Effector memory CD8-positive, alpha-beta T cell (primary cell): ENCODE results near the gene SBF2.
"Not testable (repeated sequence)": the region's sequence is repeated elsewhere in the genome, so short reads cannot be mapped to it uniquely, and the experiment has no call there.

ENCODE experiments used
- ATAC-seq: fragments of 150-1000 bp; cut with Tn5 transposase; replicated peaks from 2 replicates; pipeline ENCODE4 v1.10.0; 2021; ENCODE audit warnings: mild to moderate bottlenecking, moderate library complexity
- DNase-seq, 3 experiments: peaks; one replicate each; pipeline ENCODE4 v3.0.0; 2021
- H3K27ac Mint-ChIP-seq, 2 donors: one replicate each; pipeline ENCODE4 v1.8.0; 2022; ENCODE audit warnings: mild to moderate bottlenecking in 2 of 2, mixed read lengths in 2 of 2, moderate library complexity in 2 of 2
- H3K27me3 Mint-ChIP-seq, 2 donors: one replicate each; pipeline ENCODE4 v1.8.0; 2022; ENCODE audit warnings: mixed read lengths in 2 of 2
- H3K36me3 Mint-ChIP-seq: one replicate; pipeline ENCODE4 v1.8.0; 2022; ENCODE audit warnings: mild to moderate bottlenecking, moderate library complexity, mixed read lengths; ENCODE audit not compliant: insufficient read depth
- H3K4me1 Mint-ChIP-seq, 2 donors: one replicate each; pipeline ENCODE4 v1.8.0; 2022; ENCODE audit warnings: low read depth in 2 of 2, mixed read lengths in 2 of 2
- H3K4me3 Mint-ChIP-seq, 2 donors: one replicate each; pipeline ENCODE4 v1.8.0; 2022; ENCODE audit warnings: mild to moderate bottlenecking in 2 of 2, mixed read lengths in 2 of 2, moderate library complexity in 2 of 2
- H3K9me3 Mint-ChIP-seq, 2 donors: one replicate each; pipeline ENCODE4 v1.8.0; 2022; ENCODE audit warnings: mixed read lengths in 2 of 2

The SBF2 gene

DNA sequence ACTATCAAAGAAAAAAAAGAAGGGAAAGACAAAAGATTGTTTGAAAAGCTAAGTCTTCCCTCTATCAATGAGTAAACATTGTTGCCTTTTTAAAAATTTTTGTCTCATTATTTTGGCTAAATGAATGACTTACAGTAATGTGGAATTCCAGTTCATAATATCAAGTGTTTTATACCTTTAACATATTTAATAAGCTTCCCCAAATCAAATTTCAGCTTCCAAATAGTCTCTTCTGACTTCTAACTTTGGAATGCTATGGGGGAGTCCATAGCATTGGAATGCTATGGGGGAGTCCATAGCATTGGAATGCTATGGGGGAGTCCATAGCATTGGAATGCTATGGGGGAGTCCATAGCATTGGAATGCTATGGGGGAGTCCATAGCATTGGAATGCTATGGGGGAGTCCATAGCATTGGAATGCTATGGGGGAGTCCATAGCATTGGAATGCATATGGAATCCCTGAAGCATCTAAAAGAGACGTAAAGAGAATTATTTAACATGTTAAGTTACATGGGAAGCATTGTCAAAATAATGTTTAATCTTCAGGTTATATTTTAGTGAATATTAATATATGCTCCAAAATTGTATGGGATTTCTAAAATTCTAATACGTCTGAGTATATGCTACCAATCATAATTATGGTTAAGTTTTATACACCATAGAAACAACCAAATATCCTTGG, 44.4 kb downstream of the SBF2 start:
- not testable (repeated sequence) for ATAC-seq, DNase-seq, H3K9me3 Mint-ChIP-seq, H3K4me1 Mint-ChIP-seq, H3K36me3 Mint-ChIP-seq, H3K27ac Mint-ChIP-seq, H3K27me3 Mint-ChIP-seq, H3K4me3 Mint-ChIP-seq

DNA sequence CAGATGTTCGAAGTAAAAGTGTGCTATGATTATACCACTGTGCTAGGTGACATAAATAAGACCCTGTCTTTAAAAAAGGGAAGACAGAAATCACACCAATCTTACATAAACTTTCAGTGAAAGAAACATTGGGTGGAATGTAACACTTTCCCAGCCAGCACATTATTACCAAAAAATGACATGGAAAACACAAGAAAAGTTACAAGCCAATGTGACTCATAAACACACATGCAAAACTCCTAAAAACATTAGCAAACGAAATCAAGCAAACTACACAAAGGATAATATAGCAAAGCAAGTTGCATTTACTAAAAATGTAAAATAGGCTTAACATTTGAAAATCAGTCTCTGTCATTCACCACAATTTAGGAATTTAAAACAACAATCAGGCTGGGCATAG, 47.0 kb downstream of the SBF2 start:
- no peak overlapping the region for H3K27ac Mint-ChIP-seq
- ATAC-seq = no peak
- no peaks in the 10 kb centered on the region for H3K27me3 Mint-ChIP-seq
- H3K4me3 Mint-ChIP-seq = no peak overlapping the region
- DNase-seq = no peak
- no peaks in the 10 kb centered on the region for H3K9me3 Mint-ChIP-seq
- H3K36me3 Mint-ChIP-seq = peaks cover 2% of the 10 kb centered on the region
- H3K4me1 Mint-ChIP-seq = no peaks in the 10 kb centered on the region

DNA sequence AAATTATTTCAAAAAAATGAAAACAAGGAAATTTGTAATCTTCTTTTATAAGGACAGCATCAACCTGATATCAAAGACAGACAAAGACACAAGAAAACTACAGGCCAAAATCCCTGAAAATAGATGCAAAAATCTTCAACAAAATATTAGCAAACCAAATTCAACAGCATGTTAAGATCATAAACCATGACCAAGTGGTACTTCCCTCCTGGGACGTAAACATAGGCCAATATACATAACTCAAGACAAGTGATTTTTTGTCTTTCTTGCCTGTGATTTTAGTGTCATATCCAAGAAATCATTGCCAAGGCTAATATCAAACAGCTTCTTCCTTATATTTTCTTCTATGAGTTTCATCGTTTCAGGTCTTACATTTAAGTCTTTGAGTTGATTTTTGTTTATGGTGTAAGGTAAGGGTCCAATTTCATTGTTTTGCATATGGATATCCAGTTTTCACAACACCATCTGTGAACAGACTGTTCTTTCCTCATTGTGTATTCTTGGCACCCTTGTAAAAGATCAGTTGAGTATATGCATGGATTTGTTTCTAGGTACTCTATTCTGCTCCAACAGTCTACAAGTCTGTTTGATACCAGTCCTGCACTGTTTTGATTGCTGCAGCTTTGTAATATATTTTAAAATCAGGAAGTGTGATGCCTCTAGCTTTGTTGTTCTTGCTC, 50.0 kb downstream of the SBF2 start:
- DNase-seq = no peak
- Mint-ChIP-seq H3K27me3 (no peaks in the 10 kb centered on the region), H3K9me3 (no peaks in the 10 kb centered on the region), H3K4me3 (no peak overlapping the region), H3K27ac (no peak overlapping the region), H3K4me1 (no peaks in the 10 kb centered on the region), H3K36me3 (peaks cover 2% of the 10 kb centered on the region)
- ATAC-seq = no peak

GRCh38 chr11:10236840-10237239, 57.2 kb downstream of the SBF2 start:
- Mint-ChIP-seq H3K27me3 (no peaks in the 10 kb centered on the region), H3K4me3 (no peak overlapping the region), H3K9me3 (no peaks in the 10 kb centered on the region), H3K4me1 (no peaks in the 10 kb centered on the region), H3K36me3 (peaks cover 6% of the 10 kb centered on the region), H3K27ac (no peak overlapping the region)
- DNase-seq = no peak
- no peak for ATAC-seq

DNA sequence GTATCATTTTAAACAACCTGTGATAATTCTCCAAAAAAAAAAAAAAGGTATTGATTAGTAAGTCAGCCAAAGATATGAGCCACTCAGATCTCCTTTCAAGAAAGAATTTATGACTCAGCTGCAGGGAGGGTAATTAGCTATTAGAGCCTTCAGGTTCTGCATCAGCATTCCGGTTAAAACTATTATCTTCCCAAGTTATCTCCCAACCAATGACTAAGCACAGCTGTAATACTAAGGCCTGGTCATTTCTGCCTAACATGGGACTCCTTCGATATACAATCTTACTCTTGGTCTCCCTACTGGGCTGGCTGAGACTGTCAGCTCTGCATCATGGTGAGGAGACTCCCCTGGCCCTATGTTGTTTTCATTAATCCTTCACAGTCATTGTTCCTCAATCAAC, 60.4 kb downstream of the SBF2 start:
- DNase-seq = no peak
- H3K4me1 Mint-ChIP-seq = no peaks in the 10 kb centered on the region
- H3K9me3 Mint-ChIP-seq = no peaks in the 10 kb centered on the region
- H3K27ac Mint-ChIP-seq = no peak overlapping the region
- peaks cover 6% of the 10 kb centered on the region for H3K36me3 Mint-ChIP-seq
- no peaks in the 10 kb centered on the region for H3K27me3 Mint-ChIP-seq
- H3K4me3 Mint-ChIP-seq = no peak overlapping the region
- no peak for ATAC-seq

DNA sequence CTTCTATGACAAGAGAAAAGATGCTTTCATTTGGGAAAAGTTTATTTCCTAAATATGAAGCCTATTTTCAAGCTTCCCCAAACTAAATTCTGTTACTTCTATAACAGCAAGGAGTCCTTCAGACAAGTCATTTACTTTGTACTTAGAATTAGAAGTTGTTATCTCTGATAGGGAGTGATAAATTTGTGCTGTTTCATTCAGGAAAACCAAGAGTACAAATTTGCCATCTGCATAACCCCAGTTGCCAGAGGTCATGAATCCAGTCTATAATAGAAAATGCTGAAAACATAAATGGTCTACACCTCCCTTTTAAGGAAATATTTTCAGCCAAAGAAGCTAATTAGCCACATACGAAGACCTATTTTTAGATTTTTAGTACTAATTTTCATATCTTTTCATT, 61.3 kb downstream of the SBF2 start:
- Mint-ChIP-seq H3K36me3 (peaks cover 6% of the 10 kb centered on the region), H3K27me3 (no peaks in the 10 kb centered on the region), H3K4me3 (no peak overlapping the region), H3K9me3 (no peaks in the 10 kb centered on the region), H3K27ac (no peak overlapping the region), H3K4me1 (no peaks in the 10 kb centered on the region)
- ATAC-seq = no peak
- DNase-seq = no peak

- not testable (repeated sequence) for DNase-seq, ATAC-seq, H3K27me3 Mint-ChIP-seq, H3K4me3 Mint-ChIP-seq, H3K36me3 Mint-ChIP-seq, H3K4me1 Mint-ChIP-seq, H3K27ac Mint-ChIP-seq, H3K9me3 Mint-ChIP-seq
Observed at GRCh38 chr11:10231803-10232202, 62.2 kb downstream of the SBF2 start.

GRCh38 chr11:10225553-10225952, 68.5 kb downstream of the SBF2 start:
- H3K27me3 Mint-ChIP-seq = no peaks in the 10 kb centered on the region
- no peaks in the 10 kb centered on the region for H3K36me3 Mint-ChIP-seq
- H3K9me3 Mint-ChIP-seq = no peaks in the 10 kb centered on the region
- ATAC-seq (no peak), DNase-seq (no peak)
- H3K4me3 Mint-ChIP-seq = no peak overlapping the region
- no peak overlapping the region for H3K27ac Mint-ChIP-seq
- H3K4me1 Mint-ChIP-seq = no peaks in the 10 kb centered on the region

- H3K9me3 Mint-ChIP-seq = peaks cover 0 to 2% of the 10 kb centered on the region in 2 donors
- no peaks in the 10 kb centered on the region for H3K36me3 Mint-ChIP-seq
- no peak overlapping the region for H3K4me3 Mint-ChIP-seq
- H3K27ac Mint-ChIP-seq = no peak overlapping the region
- no peaks in the 10 kb centered on the region for H3K27me3 Mint-ChIP-seq
- DNase-seq (no peak), ATAC-seq (no peak)
- H3K4me1 Mint-ChIP-seq = no peaks in the 10 kb centered on the region
Observed at GRCh38 chr11:10222399-10222798, 71.6 kb downstream of the SBF2 start.

DNA sequence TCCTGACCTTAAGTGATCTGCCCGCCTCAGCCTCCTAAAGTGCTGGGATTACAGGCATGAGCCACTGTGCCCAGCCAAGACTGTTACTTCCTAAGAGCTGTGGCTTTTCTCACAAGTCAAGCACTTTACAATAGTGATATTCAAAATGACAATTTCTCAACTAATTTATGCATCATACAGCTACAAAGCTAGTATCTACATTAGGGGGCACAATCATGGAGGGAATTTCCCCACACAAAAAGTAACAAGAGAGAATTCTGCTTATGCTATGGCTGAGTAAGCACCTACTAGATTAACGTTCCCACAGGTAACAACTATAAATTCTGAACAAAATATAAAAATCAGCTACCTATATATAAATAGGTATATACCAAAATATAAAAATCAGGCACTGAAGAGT, 72.7 kb downstream of the SBF2 start:
- H3K27me3 Mint-ChIP-seq = no peaks in the 10 kb centered on the region
- H3K9me3 Mint-ChIP-seq = peaks cover 0 to 2% of the 10 kb centered on the region in 2 donors
- H3K36me3 Mint-ChIP-seq = no peaks in the 10 kb centered on the region
- DNase-seq (no peak), ATAC-seq (no peak)
- H3K27ac Mint-ChIP-seq = no peak overlapping the region
- H3K4me3 Mint-ChIP-seq = no peak overlapping the region
- no peaks in the 10 kb centered on the region for H3K4me1 Mint-ChIP-seq

DNA sequence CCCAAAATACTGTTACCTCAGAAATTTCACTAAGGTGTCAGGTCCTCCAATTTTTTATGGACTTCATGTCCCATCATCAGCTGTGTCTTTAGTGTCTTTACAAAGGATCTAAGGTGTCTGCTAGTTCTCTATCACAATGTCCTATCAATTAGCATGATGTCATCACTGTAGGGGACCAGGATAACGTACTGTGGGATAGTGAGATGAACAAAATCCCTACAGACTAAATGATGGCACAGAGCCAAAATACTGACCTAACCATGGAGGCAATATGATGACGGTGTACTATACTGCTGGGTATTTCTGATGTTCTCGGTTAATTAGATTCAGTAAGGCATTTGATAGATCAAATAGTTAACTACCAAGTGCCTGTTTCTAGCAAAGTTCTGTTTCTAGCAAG, 82.5 kb downstream of the SBF2 start:
- H3K27ac Mint-ChIP-seq = no peak overlapping the region
- H3K4me1 Mint-ChIP-seq = no peaks in the 10 kb centered on the region
- no peaks in the 10 kb centered on the region for H3K9me3 Mint-ChIP-seq

DNA sequence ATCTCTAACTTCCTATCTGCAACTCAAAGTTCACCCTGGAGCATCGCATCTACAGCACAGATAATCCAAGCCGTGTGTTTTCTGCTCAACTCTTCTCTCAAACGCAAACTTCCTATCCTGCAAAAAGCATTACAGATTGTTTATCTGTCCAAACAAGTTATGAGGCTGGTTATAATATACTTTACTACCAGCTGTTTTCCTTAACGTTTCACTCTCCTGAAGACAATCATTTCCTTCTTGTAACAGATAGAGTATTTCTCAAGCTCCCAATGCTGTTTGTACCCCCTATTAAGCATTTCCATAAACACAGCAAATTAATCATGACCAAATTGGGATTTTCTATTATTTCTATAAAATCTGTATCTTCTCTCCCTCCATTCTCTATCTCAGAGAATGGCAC, 84.7 kb downstream of the SBF2 start:
- DNase-seq (no peak), ATAC-seq (no peak)
- H3K27ac Mint-ChIP-seq = peak overlapping the region in 1 of 2 donors; percentile 12
- H3K9me3 Mint-ChIP-seq = peaks cover 0 to 3% of the 10 kb centered on the region in 2 donors
- no peaks in the 10 kb centered on the region for H3K27me3 Mint-ChIP-seq
- peaks cover 0 to 2% of the 10 kb centered on the region in 2 donors for H3K4me1 Mint-ChIP-seq
- no peak overlapping the region for H3K4me3 Mint-ChIP-seq
- no peaks in the 10 kb centered on the region for H3K36me3 Mint-ChIP-seq

More for the DNA sequence above, 82.5 kb downstream of the SBF2 start:
- ATAC-seq = no peak
- Mint-ChIP-seq H3K4me3 (no peak overlapping the region), H3K36me3 (no peaks in the 10 kb centered on the region), H3K27me3 (no peaks in the 10 kb centered on the region)
- no peak for DNase-seq

- DNase-seq (peak in 1 of 3 experiments; percentile 4), ATAC-seq (peak; percentile 76)
- Mint-ChIP-seq H3K27me3 (no peaks in the 10 kb centered on the region), H3K4me1 (peaks cover 0 to 2% of the 10 kb centered on the region in 2 donors), H3K27ac (no peak overlapping the region), H3K4me3 (no peak overlapping the region), H3K9me3 (peaks cover 4 to 7% of the 10 kb centered on the region in 2 donors), H3K36me3 (peaks cover 3% of the 10 kb centered on the region)
Observed at GRCh38 chr11:10208131-10208575, 85.9 kb downstream of the SBF2 start.

DNA sequence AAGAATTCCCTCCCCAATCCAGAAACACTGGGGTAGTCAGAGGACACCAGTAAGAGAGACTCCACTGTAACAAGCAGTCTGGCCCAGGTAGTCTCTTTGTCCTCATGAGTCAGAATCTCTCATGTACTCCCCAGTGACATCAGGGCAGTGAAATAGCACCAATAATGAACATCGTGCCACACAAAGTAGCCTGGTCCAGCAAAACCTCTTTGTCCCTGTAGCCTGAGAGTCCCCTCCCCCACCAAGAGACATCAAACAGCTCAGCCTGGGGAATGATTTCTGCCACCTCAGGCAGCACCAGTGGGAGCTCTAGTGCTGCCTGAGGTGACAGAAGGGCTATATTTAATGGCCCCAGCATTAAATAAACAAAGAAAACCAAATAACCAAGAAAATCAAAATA, 88.1 kb downstream of the SBF2 start:
- Mint-ChIP-seq H3K9me3 (peaks cover 4 to 9% of the 10 kb centered on the region in 2 donors), H3K27me3 (no peaks in the 10 kb centered on the region), H3K27ac (no peak overlapping the region), H3K4me3 (no peak overlapping the region), H3K4me1 (peaks cover 0 to 2% of the 10 kb centered on the region in 2 donors), H3K36me3 (peaks cover 3% of the 10 kb centered on the region)
- DNase-seq (no peak), ATAC-seq (no peak)
